HG03159 (cell line): ENCODE results near the gene SFXN3.

Source experiments
- ATAC-seq: cut with Tn5 transposase; IDR thresholded peaks from one replicate; pipeline ENCODE4 v1.9.1; 2021; ENCODE audit warnings: mild to moderate bottlenecking, moderate library complexity; ENCODE audit not compliant: unreplicated experiment

SFXN3 gene

DNA sequence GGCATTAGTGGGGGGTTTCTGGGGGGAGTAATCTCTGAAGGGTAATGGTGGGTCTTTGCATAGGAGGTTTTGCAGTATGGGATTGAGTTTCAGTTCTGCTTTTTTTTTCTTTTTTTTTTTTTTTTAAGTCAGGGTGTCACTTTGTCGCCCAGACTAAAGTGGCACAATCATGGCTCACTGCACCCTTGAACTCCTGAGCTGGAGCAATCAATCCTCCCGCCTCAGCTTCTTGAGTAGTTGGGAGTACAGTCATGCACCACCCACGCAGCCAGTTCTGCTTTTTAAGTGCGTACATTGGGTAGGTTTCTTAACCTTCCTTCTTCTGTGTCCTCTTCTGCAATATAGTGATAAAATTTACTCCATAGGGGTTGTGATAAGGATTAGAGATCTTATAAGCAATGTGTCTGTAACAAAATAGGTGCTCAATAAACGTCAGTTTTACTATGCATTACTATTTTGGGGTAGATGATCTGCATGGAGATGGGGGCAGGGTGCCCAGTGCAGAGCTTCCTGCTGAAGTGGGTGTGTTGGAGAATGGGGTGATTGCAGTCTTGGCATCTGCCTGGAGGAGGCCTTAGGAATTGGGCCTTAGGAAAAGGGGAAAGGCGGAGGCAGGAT is 40.3 kb downstream of the SFXN3 start:
- no peak for ATAC-seq

DNA sequence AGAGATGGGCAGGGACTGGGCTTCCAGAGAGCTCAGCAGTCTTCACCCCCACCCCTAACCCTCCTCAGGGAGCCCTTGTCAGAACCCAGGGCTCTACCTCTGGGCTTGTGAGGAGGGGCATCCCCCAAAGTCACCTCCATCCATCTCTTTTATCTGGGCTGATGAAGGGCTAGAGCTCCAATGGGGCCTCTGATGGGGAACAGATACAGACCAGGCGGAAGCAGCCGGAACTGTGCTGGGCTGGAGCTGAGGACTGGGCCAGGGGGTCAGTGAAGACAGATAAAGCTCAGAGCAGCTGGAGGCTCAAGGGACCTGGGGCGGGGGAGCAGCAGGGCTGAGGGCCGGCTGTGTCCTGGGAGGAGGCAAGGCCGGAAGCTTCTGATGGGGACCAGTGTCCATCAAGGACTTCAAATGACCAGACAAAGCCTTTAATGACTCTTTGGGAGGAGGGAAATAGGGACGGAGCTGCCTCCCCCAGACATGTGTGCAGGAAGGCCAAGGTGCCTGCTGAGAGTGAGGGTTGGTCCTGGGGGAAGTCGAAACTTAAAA is 40.9 kb downstream of the SFXN3 start:
- no peak for ATAC-seq

DNA sequence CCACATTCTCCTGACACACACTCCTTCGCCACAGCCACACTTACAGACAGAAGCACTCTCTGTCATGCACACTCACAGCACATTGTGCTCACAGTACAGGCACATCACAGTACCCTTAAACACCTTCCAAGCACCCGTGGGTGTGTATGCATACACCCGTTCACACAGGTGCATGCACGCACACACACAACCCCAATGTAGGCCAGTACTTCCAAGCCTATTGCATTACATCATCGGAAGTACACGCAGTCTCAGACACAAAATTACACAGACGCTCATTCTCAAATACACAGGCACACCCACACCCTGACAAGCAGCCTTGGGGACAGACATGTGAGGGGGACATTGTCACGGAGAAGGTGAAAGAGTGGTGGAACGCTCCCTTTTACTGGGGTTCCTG is 41.9 kb downstream of the SFXN3 start:
- ATAC-seq = no peak

DNA sequence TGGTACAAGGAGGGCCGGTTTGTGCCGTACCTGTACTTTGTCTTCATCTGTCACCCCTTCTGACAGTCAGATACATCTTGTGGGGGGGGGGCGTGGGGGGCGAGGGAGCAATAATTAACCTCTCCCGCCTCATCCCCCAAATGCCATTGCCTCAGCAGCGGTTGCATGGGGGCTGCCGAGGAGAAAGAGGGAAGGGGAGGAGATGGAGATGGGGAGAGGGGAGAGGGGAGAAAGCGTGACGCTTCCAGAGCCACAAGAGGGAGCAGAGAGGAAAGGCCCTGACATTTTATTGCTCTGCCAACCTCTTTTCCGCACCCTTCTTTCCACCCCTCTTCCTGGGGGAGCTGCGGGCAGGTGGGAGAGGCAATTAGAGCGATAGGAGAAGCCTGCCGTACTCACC is 42.6 kb downstream of the SFXN3 start:
- ATAC-seq = no peak

DNA sequence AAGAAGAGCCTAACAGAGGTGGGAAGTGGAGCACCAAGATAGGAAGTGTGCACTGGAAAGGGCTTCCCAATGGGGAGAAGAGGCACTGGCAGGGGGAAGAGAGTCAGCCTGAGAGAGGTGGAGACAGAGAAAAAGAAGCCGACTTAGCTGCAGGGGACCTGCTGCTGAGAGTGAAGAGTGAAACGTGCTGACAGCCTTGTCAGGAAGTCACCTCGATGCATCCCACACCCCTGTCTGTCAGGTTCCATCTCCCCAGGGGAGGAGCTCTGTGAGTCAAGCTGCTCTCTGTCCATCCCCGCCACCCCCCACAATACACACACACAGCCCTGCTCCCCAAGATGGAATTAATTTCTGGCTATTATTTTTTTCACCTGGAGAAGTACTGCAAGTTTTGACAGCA is 44.7 kb downstream of the SFXN3 start:
- ATAC-seq = no peak

DNA sequence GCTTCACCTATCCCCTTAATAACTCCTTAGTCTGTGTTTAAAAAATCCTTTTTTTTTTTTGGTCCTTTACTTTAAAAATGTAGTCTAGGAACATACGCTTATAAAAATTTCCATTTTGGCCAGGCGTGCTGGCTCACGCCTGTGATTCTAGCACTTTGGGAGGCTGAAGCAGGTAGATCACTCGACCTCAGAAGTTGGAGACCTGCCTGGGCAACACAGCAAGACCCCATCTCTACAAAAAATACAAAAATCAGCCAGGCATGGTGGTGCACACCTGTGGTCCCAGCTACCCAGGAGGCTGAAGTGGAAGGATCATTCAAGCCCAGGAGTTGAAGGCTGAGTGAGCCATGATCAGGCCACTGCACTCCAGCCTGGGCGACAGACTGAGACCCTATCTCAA is 45.6 kb downstream of the SFXN3 start:
- no peak for ATAC-seq

DNA sequence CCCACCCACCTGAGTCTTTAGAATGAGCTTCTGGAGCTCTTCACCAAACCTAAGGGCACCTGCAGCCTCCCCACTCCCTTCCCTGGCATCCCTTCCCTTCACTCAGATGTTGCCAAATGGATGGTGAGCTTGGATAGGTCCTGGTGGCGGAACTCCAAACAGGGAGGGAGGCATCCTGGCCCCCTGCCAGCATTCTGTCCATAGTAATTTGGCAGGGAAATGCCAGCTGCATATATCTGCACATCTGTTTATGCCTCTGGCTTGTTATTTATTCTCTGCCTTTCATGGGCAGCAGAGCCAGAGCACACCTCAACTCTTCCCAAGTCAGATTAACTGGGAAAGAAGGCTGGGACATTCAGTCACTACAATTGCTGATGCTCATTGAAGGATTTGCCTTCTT is 48.8 kb downstream of the SFXN3 start:
- no peak for ATAC-seq

DNA sequence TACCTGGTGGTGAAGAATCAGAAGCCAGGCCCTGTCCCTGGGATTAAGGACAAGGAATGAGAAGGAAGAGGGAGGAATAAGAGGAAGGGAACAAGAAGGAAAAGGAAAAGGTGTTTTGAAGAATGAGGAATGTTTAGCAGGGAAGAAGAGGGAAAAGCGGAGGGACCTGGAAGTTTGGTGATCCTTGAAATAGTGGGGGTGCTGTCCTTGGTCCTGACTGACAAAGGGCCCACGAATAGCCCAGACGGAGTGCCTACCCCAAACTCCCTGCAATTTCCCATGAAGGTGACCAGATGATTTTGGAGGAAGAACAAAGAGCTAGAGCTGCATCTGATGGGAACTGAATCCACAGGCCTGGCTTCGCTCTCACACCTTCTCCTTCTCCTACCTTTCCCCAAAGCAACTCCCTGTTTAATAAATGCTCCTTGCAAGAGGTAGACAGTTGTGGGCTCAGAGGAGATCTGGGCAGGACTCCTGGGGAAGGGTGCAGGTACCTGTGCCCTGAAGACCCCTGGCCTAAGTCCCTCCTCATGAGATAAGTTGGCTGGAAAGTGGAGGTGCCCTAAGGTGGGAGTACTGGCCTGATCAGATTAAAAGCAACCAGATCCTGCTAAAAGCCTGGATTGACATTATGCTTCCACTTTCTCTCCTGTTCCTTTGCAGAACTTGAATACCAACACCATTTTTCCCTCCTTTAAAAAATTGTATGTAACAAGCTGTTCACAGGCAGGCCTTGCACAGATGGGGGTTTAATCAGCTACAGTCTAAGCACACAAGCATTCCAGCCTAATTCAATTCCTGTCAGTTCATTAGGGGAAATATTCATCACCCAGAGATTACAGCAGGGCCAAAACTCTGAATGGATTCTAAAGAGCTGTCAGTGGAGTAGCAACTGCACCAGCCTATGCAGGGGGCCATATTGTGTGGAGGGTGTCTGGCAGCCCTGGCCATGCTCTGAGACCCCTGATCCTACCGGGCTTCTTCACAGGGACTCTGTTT is 50.2 kb downstream of the SFXN3 start:
- no peak for ATAC-seq

DNA sequence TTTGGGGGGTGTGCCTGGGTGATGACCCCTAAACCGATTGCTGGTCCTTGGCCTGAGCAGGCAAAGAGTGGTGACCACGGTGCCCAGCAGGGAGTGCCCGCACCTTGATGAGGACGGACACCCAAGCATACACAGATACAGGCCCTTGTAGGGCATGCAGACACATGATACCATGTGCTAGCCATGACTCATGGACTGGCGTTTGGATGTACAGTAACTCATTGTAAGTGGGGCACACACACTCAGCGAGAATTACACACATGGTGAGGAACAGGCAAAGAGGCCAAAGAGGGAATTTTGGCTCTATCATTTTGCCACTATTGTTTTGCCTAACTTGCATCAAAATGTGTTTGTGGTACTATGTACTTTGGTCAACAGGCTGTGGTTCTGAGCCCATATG is 54.8 kb downstream of the SFXN3 start:
- no peak for ATAC-seq

DNA sequence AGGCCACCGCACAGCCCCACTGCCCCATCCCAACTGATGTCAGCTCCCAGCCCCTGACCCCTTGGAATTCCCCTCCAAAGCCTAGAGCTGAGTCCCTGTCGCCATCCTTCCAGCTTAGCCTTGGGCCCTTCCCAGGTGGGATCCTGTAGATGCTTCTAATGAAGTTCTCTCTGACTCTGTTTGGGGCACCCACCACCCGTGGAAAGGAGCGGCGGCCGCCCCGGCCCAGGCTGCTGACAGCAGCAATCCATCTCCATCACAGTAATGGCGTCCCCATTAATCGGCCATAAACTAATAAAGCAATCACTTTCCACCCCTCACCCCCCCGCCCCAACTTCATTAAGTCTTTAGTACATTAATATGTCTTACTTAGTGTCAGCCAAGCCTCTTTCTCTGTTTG is 56.3 kb downstream of the SFXN3 start:
- ATAC-seq = no peak

DNA sequence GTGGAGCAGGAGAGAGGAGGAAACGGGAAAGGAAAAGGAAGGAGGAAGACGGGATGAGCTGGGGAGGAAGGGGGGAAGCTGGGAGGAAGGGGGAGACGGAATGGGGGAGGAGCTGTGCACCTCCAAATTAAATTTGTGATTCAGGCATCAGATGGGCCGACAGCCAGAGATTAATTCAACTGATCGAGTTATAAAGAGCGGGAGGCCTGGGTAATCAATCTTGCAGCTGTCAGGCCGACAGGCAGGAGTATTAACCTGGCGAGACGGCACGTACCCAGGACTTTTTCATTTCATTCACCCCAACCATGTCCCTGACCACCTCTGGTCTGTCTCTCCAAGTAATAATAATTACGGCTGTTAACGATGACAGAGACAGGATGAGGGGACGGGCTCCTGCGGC is 56.9 kb downstream of the SFXN3 start:
- ATAC-seq = no peak

DNA sequence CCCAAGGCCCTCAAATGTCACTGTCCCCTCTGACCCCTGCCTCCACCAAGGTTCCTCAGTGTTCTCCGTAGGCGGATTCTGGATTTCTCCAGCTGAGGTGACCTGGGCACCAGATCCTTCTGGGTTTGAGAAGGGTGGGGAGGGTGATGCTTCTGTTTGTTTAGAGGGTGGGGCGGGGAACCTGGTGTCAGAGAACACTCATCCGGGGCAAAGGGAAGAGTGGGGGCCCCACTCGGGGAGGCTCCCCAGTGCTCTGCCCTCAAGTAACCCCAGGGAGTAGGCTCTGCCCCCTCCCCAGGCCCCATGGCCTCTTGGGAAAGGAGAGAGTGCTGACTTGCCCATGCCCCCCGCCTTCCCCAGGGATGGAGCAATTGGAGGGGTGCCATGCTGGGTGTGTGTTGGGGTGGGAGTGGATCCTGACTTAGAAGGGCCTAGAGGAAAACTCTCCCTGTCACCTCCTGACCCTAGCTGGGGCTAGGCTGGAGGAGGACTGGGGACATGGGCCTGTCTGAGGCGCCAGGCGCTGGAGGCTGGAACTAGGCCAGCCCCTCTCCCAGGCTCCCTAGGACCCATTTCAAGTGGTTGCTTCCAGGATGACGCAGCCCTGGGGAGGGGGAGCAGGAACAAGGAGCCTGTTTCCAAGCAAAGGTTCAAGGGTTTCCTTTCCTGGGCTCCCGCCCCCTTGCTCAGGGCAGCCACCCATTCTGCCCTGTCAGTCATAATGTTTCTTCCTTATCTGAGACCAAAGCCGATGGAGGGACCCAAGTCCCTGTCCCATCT is 58.7 kb downstream of the SFXN3 start:
- ATAC-seq = no peak

DNA sequence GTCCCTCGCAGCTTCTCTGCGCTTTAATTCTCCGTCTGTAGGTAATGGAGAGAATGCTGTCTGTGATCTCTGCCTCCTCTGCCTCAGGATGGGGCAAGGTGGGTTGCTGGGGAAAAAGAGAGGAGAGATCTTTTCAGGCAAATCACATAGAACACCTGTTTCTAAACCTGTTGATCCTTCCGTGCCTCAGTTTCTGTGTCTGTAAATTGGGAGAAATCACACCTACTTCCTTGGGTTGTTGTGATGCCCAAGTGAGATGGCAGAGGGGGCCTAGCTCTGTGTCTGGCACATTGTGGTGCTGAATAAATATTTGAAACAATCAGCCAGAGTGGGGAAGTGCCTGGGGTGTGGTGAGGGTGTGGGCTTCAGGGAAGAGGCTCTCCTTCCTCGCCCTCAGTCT is 59.6 kb downstream of the SFXN3 start:
- no peak for ATAC-seq
